GM12801 (cell line): ENCODE measurements around the gene POLL.

Experiments
- CTCF ChIP-seq: IDR thresholded peaks from one replicate; pipeline ENCODE4 v1.5.1; 2011; ENCODE audit warnings: control low read depth; ENCODE audit not compliant: insufficient read length; ENCODE audit errors: extremely low read depth

POLL gene

GRCh38 chr10:101536800-101537199 lies 51.3 kb downstream of the POLL start:
- no peak for TF ChIP-seq CTCF

- no peak for TF ChIP-seq CTCF
These were observed 52.1 kb downstream of the POLL start for GRCh38 chr10:101535949-101536348.

- no peak for TF ChIP-seq CTCF
These were observed 58.1 kb downstream of the POLL start for GRCh38 chr10:101529725-101530553.

GRCh38 chr10:101529207-101529606 lies 58.9 kb downstream of the POLL start:
- TF ChIP-seq CTCF = no peak
